Breast epithelium (tissue), 3 donors: ENCODE measurements around the gene BACH2.

ENCODE experiments used
- CTCF ChIP-seq, 3 donors: fragments of 450-650 bp; IDR thresholded peaks; one replicate each; pipeline ENCODE4 v1.5.1; 2016 to 2017; ENCODE audit warnings: antibody characterized with exemption in 3 of 3, mild to moderate bottlenecking in 3 of 3, moderate library complexity in 3 of 3
- POLR2A ChIP-seq: fragments of 450-650 bp; IDR thresholded peaks from one replicate; pipeline ENCODE4 v1.6.1; 2016; ENCODE audit warnings: antibody characterized with exemption, mild to moderate bottlenecking, moderate library complexity

- no peak for TF ChIP-seq CTCF (IDR thresholded peaks at IDR 0.05)
- no peak for TF ChIP-seq POLR2A
Observed at GRCh38 chr6:90250405-90250804, 46.2 kb downstream of the BACH2 start.
